ENCODE results near the gene ZBTB49.

Gene ZBTB49

GRCh38 chr4:4358093-4358854 lies 68.2 kb downstream of the ZBTB49 start:
- DNase-seq (ENCODE audit: low spot score) = no peak

GRCh38 chr4:4361883-4362282 lies 71.8 kb downstream of the ZBTB49 start:
- DNase-seq (ENCODE audit: low spot score) = no peak

DNA sequence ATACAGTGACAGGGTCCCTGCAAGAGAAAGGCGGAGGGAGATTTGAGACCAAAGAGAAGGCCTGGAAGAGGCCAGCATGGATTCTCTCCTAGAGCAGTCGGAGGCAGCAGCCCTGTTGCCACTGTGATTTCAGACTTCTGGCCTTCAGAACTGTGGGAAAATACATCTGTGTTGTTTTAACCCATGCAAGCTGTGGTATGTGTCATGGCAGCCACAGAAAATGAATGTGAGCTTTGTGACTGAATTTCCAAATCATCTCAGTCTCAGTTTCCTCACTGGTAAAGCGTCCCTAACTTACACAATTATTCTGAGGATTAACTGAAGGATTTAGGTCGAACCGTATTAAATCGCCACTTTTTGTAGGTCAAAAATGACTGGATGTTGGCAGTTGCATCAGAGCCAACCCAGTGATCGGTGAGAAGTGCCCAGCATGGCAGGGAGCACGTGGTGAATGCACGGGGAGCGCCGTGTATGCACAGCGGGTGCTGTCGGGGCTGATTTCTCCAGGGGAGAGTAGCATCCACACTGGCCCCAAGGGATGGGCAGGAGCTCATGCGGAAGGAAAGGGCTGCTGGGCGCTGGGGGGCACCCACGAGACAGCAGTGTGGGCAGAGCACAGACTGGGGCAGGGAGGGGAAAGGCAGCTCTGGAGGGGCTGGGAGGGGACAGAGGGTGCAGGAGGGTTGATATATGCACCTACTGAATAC lies 73.1 kb downstream of the ZBTB49 start:
- DNase-seq (ENCODE audit: low spot score) = no peak

GRCh38 chr4:4364061-4364460 lies 74.0 kb downstream of the ZBTB49 start:
- no peak for DNase-seq (ENCODE audit: low spot score)

- no peak for DNase-seq (ENCODE audit: low spot score)
These were observed 74.6 kb downstream of the ZBTB49 start for GRCh38 chr4:4364486-4365208.

- DNase-seq (ENCODE audit: low spot score) = no peak
These were observed 78.9 kb downstream of the ZBTB49 start for GRCh38 chr4:4368809-4369580.

Data from germinal center (tissue), 1 donor.